HEK293T (cell line): Measurements from ENCODE around the gene TSEN34.

Experiments
- BHLHE40 ChIP-seq: fragments of 450-650 bp; IDR thresholded peaks from 2 replicates; pipeline ENCODE4 v1.6.1; 2016; ENCODE audit warnings: mild to moderate bottlenecking, moderate library complexity, borderline replicate concordance
- ELF4 ChIP-seq: fragments of 450-650 bp; IDR thresholded peaks from 2 replicates; pipeline ENCODE4 v1.6.1; 2017; ENCODE audit warnings: antibody characterized with exemption
- FOXA1 ChIP-seq: fragments of 450-650 bp; IDR thresholded peaks from 2 replicates; pipeline ENCODE4 v1.6.1; 2016; ENCODE audit warnings: mild to moderate bottlenecking
- FOXM1 ChIP-seq: fragments of 450-650 bp; IDR thresholded peaks from 2 replicates; pipeline ENCODE4 v1.6.1; 2017; ENCODE audit warnings: mild to moderate bottlenecking, borderline replicate concordance
- LEF1 ChIP-seq: fragments of 450-650 bp; IDR thresholded peaks from 2 replicates; pipeline ENCODE4 v1.6.1; 2017; ENCODE audit warnings: mild to moderate bottlenecking, borderline replicate concordance
- SP1 ChIP-seq: fragments of 450-650 bp; IDR thresholded peaks from 2 replicates; pipeline ENCODE4 v1.6.1; 2017
- SUZ12 ChIP-seq: fragments of 450-650 bp; IDR thresholded peaks from 2 replicates; pipeline ENCODE4 v1.6.1; 2016; ENCODE audit warnings: mild to moderate bottlenecking
- TARDBP ChIP-seq: fragments of 450-650 bp; IDR thresholded peaks from 2 replicates; pipeline ENCODE4 v1.6.1; 2016
- ZNF384 ChIP-seq: fragments of 450-650 bp; IDR thresholded peaks from 2 replicates; pipeline ENCODE4 v1.6.1; 2016

DNA sequence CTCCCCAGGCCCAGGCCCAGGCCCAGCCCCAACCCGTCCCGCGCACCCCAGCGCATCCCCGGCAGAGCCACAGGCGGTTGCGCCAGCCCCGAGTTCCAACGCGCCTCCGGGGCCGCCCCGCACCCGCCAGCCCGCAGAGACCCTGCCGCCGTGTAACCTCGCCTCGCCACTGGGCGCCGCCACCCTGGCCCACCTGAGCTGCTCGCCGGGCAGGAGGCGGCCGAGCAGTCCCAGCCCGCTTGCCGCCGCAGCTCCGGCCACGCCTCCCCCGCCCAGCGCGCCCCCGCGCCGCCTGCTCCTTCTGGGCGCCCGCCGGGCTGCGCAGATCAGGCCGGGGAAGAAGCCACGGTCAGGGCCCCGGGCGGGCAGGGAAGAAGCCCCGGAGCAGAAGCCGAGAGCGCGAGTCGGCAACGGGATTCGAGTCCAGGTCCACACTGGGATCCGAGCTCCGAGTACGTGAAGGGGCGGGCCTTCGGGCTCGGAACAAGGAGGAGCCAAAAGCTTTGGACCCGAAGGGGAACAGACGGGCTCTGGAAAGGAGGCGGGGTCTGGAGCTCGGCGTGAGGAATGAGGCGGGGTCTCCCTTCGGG, 1.9 kb upstream of the TSEN34 start, which contains the start of gene MBOAT7:
- TF ChIP-seq FOXM1 (no peak), SP1 (no peak), ELF4 (no peak), BHLHE40 (no peak), TARDBP (no peak), SUZ12 (no peak), ZNF384 (no peak), FOXA1 (no peak), LEF1 (no peak)
